ENCODE data around the gene GPNMB.

- TF ChIP-seq, protein P1, sequence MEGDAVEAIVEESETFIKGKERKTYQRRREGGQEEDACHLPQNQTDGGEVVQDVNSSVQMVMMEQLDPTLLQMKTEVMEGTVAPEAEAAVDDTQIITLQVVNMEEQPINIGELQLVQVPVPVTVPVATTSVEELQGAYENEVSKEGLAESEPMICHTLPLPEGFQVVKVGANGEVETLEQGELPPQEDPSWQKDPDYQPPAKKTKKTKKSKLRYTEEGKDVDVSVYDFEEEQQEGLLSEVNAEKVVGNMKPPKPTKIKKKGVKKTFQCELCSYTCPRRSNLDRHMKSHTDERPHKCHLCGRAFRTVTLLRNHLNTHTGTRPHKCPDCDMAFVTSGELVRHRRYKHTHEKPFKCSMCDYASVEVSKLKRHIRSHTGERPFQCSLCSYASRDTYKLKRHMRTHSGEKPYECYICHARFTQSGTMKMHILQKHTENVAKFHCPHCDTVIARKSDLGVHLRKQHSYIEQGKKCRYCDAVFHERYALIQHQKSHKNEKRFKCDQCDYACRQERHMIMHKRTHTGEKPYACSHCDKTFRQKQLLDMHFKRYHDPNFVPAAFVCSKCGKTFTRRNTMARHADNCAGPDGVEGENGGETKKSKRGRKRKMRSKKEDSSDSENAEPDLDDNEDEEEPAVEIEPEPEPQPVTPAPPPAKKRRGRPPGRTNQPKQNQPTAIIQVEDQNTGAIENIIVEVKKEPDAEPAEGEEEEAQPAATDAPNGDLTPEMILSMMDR (IDR thresholded peaks at IDR 0.05; ENCODE audit: low read depth, low read length), result no peak
- no peak for TF ChIP-seq POLR2A (IDR thresholded peaks at IDR 0.05; ENCODE audit: extremely low read depth, insufficient read length)
- no peak for TF ChIP-seq MYC (IDR thresholded peaks at IDR 0.05; ENCODE audit: low read depth, low read length)
These were observed 7.5 kb upstream of the GPNMB start for GRCh38 chr7:23238983-23239652.
